Effector memory CD4-positive, alpha-beta T cell (primary cell): Measurements from ENCODE around the gene CABCOCO1.

Source experiments
- DNase-seq, 3 donors: peaks; one replicate each; pipeline ENCODE4 v3.0.0-alpha.2; 2020
- H3K27ac ChIP-seq: 2 replicates; pipeline ENCODE4 v1.7.0; 2013; ENCODE audit warnings: mild to moderate bottlenecking, low read length, moderate library complexity; ENCODE audit not compliant: insufficient read depth, poor library complexity, severe bottlenecking
- H3K27me3 ChIP-seq: replicated peaks from 2 replicates; pipeline ENCODE4 v1.7.0; 2013; ENCODE audit warnings: mild to moderate bottlenecking, low read length; ENCODE audit not compliant: insufficient read depth, control insufficient read depth, poor library complexity, severe bottlenecking
- H3K36me3 ChIP-seq: 2 replicates; pipeline ENCODE4 v1.7.0; 2013; ENCODE audit warnings: mild to moderate bottlenecking, low read length, moderate library complexity; ENCODE audit not compliant: control insufficient read depth, insufficient read depth
- H3K4me1 ChIP-seq: 2 replicates; pipeline ENCODE4 v1.7.0; 2013; ENCODE audit warnings: low read length, mild to moderate bottlenecking; ENCODE audit not compliant: control insufficient read depth, insufficient read depth, poor library complexity, severe bottlenecking
- H3K4me3 ChIP-seq: 2 replicates; pipeline ENCODE4 v1.7.0; 2013; ENCODE audit warnings: low read length, low read depth, mild to moderate bottlenecking; ENCODE audit not compliant: insufficient read depth, poor library complexity, severe bottlenecking
- H3K9me3 ChIP-seq: 2 replicates; pipeline ENCODE4 v1.7.0; 2013; ENCODE audit warnings: mild to moderate bottlenecking, low read length, moderate library complexity; ENCODE audit not compliant: control insufficient read depth

Gene CABCOCO1

DNA sequence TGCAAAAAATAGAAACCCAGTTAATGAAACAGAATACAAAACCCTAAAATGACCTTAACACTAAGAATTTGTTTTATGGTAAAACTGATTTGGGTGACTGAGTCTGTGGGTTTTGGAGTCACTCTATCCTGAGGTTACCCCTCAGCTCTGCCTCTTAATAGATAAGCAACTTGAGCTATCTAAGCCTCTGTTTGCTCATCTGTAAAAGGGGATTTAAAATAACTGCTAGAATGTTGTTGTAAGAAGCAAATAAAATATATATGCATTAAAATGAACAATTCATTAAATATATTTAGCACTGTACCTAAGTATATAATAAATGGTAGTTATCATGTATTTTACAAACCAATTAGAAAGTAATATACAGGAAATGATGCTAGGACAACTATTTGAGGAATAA, 115.4 kb downstream of the CABCOCO1 start:
- Histone ChIP-seq H3K4me3 (no peak overlapping the region), H3K4me1 (no peaks in the 10 kb centered on the region), H3K27me3 (no peaks in the 10 kb centered on the region), H3K27ac (no peak overlapping the region), H3K9me3 (no peaks in the 10 kb centered on the region), H3K36me3 (no peaks in the 10 kb centered on the region)
- no peak for DNase-seq

DNA sequence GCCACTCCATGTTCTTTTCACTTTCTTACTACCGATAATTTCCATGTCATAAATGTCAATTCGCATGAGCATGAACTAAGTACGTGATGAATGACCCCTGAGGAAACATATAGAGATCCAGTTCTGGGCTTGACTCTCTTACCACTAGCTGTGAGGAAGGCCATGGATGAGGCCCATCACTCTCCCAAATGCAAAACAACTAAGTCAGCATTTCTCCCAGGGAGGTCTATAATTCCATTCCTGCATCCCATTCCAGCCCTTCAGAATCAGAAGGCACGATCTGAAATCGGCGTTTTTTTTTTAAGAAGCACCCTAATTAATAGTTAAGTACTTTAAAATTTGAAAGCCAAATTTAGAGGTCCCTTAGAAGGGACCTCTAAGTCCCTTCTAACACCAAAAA, 116.5 kb downstream of the CABCOCO1 start:
- Histone ChIP-seq H3K4me1 (no peaks in the 10 kb centered on the region), H3K9me3 (no peaks in the 10 kb centered on the region), H3K27ac (no peak overlapping the region), H3K36me3 (no peaks in the 10 kb centered on the region), H3K4me3 (no peak overlapping the region), H3K27me3 (no peaks in the 10 kb centered on the region)
- no peak for DNase-seq

DNA sequence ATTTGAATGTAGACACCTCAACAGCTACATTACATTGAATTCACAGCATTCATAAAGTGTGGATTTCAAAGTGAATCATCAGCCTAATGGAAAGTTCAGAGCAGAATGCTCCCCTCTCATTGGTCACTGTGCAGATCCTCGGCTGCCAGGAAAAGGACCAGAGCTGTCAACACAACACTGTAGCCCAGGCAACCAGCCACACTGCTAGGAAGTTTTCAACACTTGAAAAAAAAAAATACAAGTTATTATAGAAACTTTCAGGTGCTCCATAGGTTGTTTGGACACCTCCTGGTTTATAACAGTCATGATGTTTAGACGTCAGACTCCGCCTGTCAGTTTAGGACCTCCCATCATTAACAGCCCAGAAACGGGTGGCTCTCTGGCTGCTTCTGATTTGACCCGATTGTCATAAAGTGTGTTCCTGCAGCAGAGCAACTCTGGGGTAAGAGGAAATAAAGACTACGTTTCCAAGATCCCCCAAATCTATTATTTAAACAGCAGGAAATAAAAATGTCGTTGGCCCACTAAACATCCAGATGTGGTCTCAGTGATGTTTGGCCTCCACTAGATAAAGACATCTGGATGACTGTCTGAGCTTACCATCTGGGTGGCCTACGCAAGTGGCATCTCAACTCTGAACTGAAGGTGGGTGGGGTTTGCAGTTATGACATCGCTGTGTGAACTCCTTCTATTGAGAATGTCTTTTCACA, 117.4 kb downstream of the CABCOCO1 start:
- no peak overlapping the region for H3K27ac ChIP-seq
- H3K27me3 ChIP-seq = no peaks in the 10 kb centered on the region
- no peaks in the 10 kb centered on the region for H3K36me3 ChIP-seq
- no peaks in the 10 kb centered on the region for H3K4me1 ChIP-seq
- H3K4me3 ChIP-seq = no peak overlapping the region
- no peaks in the 10 kb centered on the region for H3K9me3 ChIP-seq
- DNase-seq = no peak

DNA sequence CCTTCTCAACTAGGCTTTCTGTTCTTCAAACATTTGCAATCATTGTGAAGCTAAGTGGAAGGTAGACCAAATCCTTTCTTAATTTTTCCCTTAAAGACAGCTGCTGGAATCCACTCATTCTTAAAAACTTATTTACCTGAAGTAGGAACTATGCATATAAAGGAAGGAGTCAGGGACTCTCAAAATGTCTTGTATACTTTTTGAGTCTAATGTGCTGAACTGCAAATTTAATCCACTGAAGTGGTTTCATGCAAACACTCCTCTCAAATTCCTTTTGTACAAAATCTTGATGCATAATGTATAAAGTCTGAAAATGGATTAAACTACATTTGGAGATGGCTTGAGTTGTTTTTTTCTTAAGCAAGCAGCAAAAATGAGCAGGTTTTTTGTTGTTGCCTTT, 118.0 kb downstream of the CABCOCO1 start:
- Histone ChIP-seq H3K27ac (no peak overlapping the region), H3K27me3 (no peaks in the 10 kb centered on the region), H3K4me3 (no peak overlapping the region), H3K4me1 (no peaks in the 10 kb centered on the region), H3K36me3 (no peaks in the 10 kb centered on the region), H3K9me3 (no peaks in the 10 kb centered on the region)
- DNase-seq = no peak

DNA sequence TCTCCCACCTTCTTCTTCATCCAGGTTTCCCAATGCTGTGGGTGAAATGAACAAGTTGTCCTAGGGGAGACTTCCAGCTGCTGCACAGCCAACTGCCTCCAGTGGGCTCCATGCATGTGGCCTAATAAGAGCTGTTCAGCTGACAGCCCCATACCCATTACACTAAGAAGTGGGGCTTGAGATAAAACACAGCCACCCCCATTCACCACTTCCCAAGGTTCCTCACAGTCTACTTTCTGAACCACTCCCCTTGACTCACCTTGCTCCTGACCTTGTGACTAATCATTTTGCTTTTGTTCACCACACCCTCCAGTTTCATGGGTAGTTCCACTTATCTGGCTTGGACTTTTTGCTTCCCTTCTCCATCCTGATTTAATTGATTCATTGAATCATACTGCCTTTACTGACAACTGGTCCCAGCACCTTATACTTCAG, 119.3 kb downstream of the CABCOCO1 start:
- Histone ChIP-seq H3K27ac (no peak overlapping the region), H3K4me3 (no peak overlapping the region), H3K4me1 (no peaks in the 10 kb centered on the region), H3K36me3 (no peaks in the 10 kb centered on the region), H3K9me3 (no peaks in the 10 kb centered on the region), H3K27me3 (no peaks in the 10 kb centered on the region)
- no peak for DNase-seq

DNA sequence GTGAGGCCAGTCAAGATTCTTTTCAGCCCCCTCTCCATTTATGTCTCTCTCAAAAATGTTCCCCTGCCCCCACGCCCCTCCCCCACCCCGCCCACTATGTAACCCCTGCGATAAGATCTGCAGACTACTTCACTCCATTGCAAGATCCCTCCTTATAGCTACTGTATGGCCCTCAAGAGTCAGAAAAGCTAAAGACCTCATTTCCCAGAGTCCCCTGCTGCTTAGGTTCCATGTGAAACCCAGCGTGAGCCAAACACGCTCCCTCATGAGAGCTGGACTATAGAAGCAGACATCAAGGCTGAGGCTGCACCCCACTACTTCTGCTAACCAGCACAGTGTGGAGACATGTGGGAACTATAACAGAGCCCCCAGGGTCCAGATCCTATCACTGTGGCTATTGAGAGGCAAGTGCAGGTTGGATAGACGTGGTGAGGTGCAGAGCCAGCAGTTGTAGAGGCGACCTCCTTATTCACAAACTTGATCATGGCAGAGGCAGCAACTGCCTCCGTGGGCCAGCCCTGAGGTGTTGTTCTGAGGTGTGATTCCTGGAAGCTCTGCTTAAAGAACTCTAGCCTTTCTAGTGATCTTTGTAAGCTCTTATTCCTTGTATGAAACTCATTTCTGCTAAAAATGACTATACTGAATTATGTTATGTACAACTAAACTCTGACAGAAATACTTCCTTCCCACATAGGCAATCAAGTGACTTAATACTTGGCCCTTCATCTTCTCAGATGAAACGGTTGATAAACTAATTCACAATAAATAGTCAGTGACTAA, 121.8 kb downstream of the CABCOCO1 start:
- Histone ChIP-seq H3K9me3 (no peaks in the 10 kb centered on the region), H3K4me1 (no peaks in the 10 kb centered on the region), H3K27me3 (no peaks in the 10 kb centered on the region), H3K36me3 (no peaks in the 10 kb centered on the region), H3K27ac (no peak overlapping the region), H3K4me3 (no peak overlapping the region)
- DNase-seq = no peak

DNA sequence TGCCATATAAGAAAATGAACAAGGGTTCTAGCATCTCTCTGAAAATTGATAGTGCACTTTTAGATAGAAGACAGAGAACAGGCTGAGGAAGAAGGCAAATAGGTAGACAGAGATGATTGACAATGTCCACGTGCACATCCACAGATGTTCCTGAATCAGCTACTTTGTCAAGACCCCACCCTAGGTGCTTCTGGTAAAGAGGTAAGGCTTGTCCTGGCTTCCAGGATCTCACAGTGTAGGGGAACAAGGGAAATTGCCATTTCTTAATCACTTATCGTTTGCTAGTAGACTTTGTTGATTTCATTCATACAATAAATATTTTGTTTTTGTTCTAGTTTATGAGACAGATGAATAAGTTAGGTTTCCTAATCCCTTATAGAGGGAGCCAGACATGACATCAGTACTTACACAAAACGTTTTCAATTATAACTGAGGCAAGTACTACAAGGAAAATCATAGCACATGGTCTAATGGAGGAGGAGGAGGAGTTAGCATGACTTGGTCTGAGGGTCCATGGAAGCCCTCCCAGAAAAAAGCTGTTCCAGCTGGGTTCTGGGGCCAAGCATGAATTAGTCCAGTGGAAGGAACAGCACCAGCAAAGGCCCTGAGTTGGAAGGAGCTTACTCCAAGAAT, 122.9 kb downstream of the CABCOCO1 start:
- Histone ChIP-seq H3K36me3 (no peaks in the 10 kb centered on the region), H3K9me3 (no peaks in the 10 kb centered on the region), H3K4me1 (no peaks in the 10 kb centered on the region), H3K27ac (no peak overlapping the region), H3K4me3 (no peak overlapping the region), H3K27me3 (no peaks in the 10 kb centered on the region)
- no peak for DNase-seq

DNA sequence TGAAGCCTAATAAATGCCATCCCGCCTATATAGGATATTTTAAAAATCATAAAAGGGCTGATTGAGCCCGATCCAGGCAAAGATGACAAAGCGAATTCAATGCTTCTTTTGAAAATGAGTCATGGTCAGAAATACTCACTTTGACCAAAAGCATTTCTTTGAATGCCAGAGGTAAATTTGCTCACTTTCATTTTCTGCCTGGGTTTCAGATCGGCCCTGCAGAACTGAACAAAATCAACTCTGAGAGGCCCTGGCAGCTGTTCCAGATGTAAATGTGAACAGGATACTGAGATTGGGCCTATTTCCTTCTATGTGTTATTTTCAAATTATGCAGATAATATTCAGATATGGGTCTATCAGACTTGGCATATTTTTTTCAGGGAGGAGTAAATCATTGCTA, 124.0 kb downstream of the CABCOCO1 start:
- Histone ChIP-seq H3K27me3 (no peaks in the 10 kb centered on the region), H3K4me3 (no peak overlapping the region), H3K4me1 (no peaks in the 10 kb centered on the region), H3K36me3 (no peaks in the 10 kb centered on the region), H3K9me3 (no peaks in the 10 kb centered on the region), H3K27ac (no peak overlapping the region)
- no peak for DNase-seq

DNA sequence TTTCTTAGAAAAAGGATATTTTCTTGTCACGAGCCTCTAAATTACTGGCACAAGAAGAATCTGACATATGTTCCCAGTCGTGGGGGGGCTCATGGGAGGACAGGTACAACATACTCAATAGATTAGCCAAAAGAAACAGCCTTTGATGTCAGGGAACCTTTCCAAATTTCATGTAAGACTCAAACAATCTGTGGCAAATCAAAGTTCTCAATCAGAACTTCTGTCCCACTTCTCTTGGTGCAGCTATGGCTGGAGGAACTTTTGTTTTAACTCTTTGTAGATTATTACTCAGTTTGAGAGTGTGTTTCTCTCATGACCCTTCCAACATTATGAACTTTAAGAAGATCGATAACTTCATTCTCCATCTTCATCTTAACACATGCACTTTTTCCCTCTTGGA, 124.4 kb downstream of the CABCOCO1 start:
- Histone ChIP-seq H3K36me3 (no peaks in the 10 kb centered on the region), H3K4me1 (no peaks in the 10 kb centered on the region), H3K4me3 (no peak overlapping the region), H3K9me3 (no peaks in the 10 kb centered on the region), H3K27me3 (no peaks in the 10 kb centered on the region), H3K27ac (no peak overlapping the region)
- no peak for DNase-seq

DNA sequence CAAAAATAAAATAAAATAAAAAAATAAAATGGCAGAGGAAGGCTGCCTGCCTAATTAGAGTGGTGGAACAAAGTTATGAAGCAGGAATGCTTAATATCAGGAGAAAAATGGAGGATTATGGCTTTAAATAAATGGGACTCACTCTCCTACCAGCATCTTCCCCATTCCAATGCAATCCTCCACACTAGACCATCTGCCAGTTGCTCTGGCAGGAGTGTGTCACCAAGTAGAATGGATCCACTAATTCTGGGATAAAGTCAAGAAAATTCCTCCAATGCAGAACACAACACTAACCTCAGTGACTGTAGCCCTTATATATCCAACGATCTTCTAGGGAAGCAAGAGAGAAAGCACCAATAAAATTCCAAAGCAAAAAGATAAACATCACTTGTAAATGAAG, 126.3 kb downstream of the CABCOCO1 start:
- Histone ChIP-seq H3K9me3 (no peaks in the 10 kb centered on the region), H3K36me3 (no peaks in the 10 kb centered on the region), H3K4me3 (no peak overlapping the region), H3K27me3 (no peaks in the 10 kb centered on the region), H3K27ac (no peak overlapping the region), H3K4me1 (no peaks in the 10 kb centered on the region)
- no peak for DNase-seq
